HG02840 (cell line): ENCODE results near the gene WDR45.
A peak's percentile ranks its signal among the peaks of the same experiment; 100 is the strongest.
"Not testable (repeated sequence)": the region's sequence is repeated elsewhere in the genome, so short reads cannot be mapped to it uniquely, and the experiment has no call there.

ENCODE experiments used
- ATAC-seq: cut with Tn5 transposase; IDR thresholded peaks from one replicate; pipeline ENCODE4 v1.9.1; 2021; ENCODE audit warnings: mild to moderate bottlenecking, moderate library complexity, moderate number of reproducible peaks; ENCODE audit not compliant: unreplicated experiment, low FRiP score

Gene WDR45

GRCh38 chrX:49079489-49080428 lies at the start of gene WDR45:
TSS of gene WDR45 (minus strand) at chrX:49079887. CDS start at chrX:49078095, 1,792 bp downstream.
- ATAC-seq: no peak

GRCh38 chrX:49129427-49129826 lies 49.7 kb upstream of the WDR45 start:
- ATAC-seq: no peak

- ATAC-seq: not testable (repeated sequence)
Measured at GRCh38 chrX:49127742-49128258, 48.1 kb upstream of the WDR45 start.

- no peak for ATAC-seq
Measured at GRCh38 chrX:49122499-49122898, 42.8 kb upstream of the WDR45 start.

GRCh38 chrX:49120091-49120490 lies 40.4 kb upstream of the WDR45 start:
- no peak for ATAC-seq

- no peak for ATAC-seq
Measured at GRCh38 chrX:49117581-49117980, 37.9 kb upstream of the WDR45 start.

- ATAC-seq: no peak
Measured at GRCh38 chrX:49116716-49117115, 37.0 kb upstream of the WDR45 start.

- no peak for ATAC-seq
Measured at GRCh38 chrX:49116076-49116475, 36.4 kb upstream of the WDR45 start.

GRCh38 chrX:49111791-49112190 lies 32.1 kb upstream of the WDR45 start:
- ATAC-seq: no peak

- no peak for ATAC-seq
Measured at GRCh38 chrX:49110417-49110816, 30.7 kb upstream of the WDR45 start.

GRCh38 chrX:49108641-49109040 lies 29.0 kb upstream of the WDR45 start:
- no peak for ATAC-seq

GRCh38 chrX:49106930-49107329 lies 27.2 kb upstream of the WDR45 start:
- no peak for ATAC-seq

- no peak for ATAC-seq
Measured at GRCh38 chrX:49106296-49106695, 26.6 kb upstream of the WDR45 start.

GRCh38 chrX:49103637-49104036 lies 23.9 kb upstream of the WDR45 start:
- no peak for ATAC-seq

- ATAC-seq: no peak
Measured at GRCh38 chrX:49102190-49102589, 22.5 kb upstream of the WDR45 start.

- ATAC-seq: no peak
Measured at GRCh38 chrX:49101629-49101984, 21.9 kb upstream of the WDR45 start.

- peak; percentile 95 for ATAC-seq
Measured at GRCh38 chrX:49100704-49101628, 21.3 kb upstream of the WDR45 start.

GRCh38 chrX:49096419-49096818 lies 16.7 kb upstream of the WDR45 start:
- ATAC-seq: no peak

GRCh38 chrX:49089553-49089952 lies 9.9 kb upstream of the WDR45 start:
- ATAC-seq: no peak

GRCh38 chrX:49082271-49082871 lies 2.7 kb upstream of the WDR45 start:
- ATAC-seq: no peak

- no peak for ATAC-seq
Measured at GRCh38 chrX:49077941-49078340, 1.7 kb downstream of the WDR45 start.
